Adipose tissue (tissue), 3 donors: Measurements from ENCODE around the gene RADX. TPM values are rescaled to one million over a fixed set of nuclear protein-coding genes. Genes with fewer than 3 reads are reported as not detected.
"Not testable (repeated sequence)": the region's sequence is repeated elsewhere in the genome, so short reads cannot be mapped to it uniquely, and the experiment has no call there.

Experiments
- H3K27ac ChIP-seq: one replicate; pipeline ENCODE4 v1.5.1; 2013; ENCODE audit warnings: low read depth, low read length
- WGBS, 3 donors: extraction: QIAGEN DNeasy Blood & Tissue Kit; methylation state at CpG; one replicate each; pipeline ENCODE4 v1.1.7; 2013; 5-methylcytosine and 5-hydroxymethylcytosine counted together
- polyA plus RNA-seq, 3 donors: library from polyadenylated mRNA; stranded (reverse); fragments of 200-250 nt; gene quantifications; one replicate each; pipeline ENCODE4 v1.2.3, GENCODE V29; 2013
- donor health status: healthy with polysubstance abuse.
- donor health status: Bipolar disorder and iron deficiency.
- donor health status: healthy.

The RADX gene
- polyA plus RNA-seq, 3 donors = 0.34 to 1.2 (median 0.51) TPM

DNA sequence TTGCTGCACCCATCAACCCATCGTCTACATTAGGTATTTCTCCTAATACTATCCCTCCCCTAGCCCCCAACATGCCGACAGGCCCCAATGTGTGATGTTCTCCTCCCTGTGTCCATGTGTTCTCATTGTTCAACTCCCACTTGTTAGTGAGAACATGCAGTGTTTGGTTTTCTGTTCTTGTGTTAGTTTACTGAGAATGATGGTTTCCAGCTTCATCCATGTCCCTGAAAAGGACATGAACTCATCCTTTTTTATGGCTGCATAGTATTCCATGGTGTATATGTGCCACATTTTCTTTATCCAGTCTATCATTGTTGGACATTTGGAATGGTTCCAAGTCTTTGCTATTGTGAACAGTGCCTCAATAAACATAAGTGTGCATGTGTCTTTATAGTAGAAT lies 41.8 kb downstream of the RADX start:
- 82 to 100% (median 88%) methylated on average over 2 of the region's 2 CpGs for WGBS, 3 donors

GRCh38 chrX:106670631-106671030 lies 58.9 kb downstream of the RADX start:
- WGBS, 3 donors = 70 to 88% (median 71%) methylated on average over 1 of the region's 1 CpG
- H3K27ac ChIP-seq = no peak overlapping the region

More for the DNA sequence above, 41.8 kb downstream of the RADX start:
- H3K27ac ChIP-seq = not testable (repeated sequence)

DNA sequence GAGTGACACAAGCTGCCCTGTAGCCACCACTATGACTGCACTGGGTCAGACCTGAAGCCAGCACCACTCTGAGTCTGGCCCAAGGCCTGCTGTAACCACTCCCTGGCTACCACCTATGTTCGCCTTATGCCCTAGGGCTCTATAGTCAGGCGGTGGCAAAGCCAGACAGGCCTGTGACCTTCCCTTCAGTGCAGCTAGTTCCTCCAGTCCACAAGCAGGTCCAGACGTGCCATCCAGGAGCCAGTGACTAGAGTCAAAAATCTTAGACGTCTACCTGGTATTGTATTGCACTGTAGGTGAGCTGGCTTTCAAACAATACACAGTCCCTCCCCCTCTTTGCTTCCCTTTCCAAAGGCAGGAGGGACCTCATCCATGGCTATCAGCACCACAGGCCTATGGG lies 60.7 kb downstream of the RADX start:
- 70 to 93% (median 92%) methylated on average over 4 of the region's 4 CpGs for WGBS, 3 donors

GRCh38 chrX:106680716-106681115 lies 68.9 kb downstream of the RADX start:
- 36 to 71% (median 52%) methylated on average over 2 of the region's 2 CpGs for WGBS, 3 donors

More for the DNA sequence above, 60.7 kb downstream of the RADX start:
- H3K27ac ChIP-seq = no peak overlapping the region

DNA sequence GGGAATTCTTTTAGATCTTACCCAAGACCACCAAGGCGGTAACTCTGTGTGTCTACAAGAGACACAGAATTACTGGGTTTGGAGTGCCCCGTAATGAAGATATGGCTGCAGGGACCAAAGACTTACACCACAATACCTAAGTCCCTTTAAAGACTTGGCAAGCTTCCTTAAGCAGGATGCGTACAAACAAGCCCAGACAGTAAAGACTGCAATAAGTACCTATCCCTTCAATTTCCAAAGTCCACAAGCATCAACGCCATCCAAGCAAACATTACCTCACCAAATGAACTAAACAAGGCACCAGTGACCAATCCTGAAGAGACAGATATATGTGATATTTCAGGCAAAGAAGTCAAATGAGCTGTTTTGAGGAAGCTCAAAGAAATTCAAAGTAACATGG lies 72.4 kb downstream of the RADX start:
- no peak overlapping the region for H3K27ac ChIP-seq
- WGBS, 3 donors = 79 to 96% (median 89%) methylated on average over 4 of the region's 4 CpGs

More at GRCh38 chrX:106680716-106681115, 68.9 kb downstream of the RADX start:
- no peak overlapping the region for H3K27ac ChIP-seq

DNA sequence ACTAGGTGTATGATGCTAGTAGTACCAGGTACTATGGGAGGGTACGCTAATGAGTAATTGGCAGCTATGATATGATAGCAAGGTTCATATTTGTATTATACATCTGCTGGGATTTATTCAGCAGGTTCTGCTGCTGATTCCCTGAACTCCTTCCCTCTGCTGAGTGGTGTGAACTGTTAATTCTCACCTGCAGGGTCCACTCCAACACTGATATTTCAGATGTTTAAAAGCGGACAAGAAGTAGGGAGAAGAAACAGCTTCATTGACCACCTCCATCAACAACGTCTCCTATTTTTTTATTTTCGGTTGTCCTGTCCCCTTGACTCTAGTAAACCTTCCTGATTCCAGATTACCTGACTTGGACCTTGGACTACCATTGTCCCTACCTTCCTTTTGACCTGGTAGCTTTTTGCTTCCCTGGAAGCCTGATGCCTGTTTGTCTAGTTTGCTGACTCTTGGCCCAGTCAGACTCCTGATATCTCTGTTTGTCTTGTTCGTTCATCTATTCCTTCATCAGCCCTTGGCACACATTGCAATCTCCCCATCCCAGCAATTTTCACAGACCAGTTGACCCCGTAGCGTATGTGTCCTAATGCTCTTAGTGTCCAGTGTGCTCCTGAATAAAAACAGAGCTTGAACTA lies 80.8 kb downstream of the RADX start:
- no peak overlapping the region for H3K27ac ChIP-seq
- WGBS, 3 donors = 35 to 82% (median 70%) methylated on average over 7 of the region's 7 CpGs

DNA sequence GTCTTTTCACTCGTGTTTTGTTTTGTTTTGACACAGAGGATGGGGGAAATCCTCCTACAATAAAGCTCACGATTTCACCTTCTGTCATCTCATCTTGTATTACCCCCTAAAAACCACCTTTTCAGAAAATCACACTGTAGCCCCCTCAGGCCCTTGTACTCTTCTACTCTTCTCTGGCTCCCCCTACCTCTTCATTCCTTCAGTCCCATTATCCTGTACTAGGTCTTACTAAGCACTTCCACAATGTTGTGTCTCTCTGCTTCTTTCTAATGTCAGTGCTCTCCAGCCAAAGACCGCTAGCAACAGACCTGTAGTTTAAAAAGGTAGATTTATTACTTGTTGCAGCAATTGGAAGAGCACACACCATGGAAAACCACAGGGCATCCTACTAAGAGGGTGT lies 84.7 kb downstream of the RADX start:
- 51 to 81% (median 67%) methylated on average over 3 of the region's 3 CpGs for WGBS, 3 donors
- no peak overlapping the region for H3K27ac ChIP-seq

DNA sequence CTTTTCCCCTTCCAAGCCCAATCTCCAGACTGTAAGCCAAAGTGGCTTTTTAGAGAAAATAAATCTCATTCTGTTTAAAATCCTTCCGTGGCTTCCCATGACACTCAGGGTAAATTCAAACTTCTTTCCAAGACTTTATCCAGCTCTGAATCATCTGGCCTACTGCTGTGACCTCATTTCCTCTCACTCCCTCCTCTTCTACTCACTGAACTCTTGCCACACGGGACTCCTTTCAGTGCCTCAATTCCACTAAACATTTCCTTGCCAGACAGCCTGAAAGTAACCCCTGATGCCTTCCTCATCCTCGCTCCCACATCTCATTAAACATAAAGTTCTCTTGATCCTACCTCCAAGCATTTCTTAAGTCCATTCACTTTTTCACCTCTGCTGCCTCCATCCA lies 86.9 kb downstream of the RADX start:
- 53 to 85% (median 61%) methylated on average over 3 of the region's 3 CpGs for WGBS, 3 donors
- no peak overlapping the region for H3K27ac ChIP-seq

DNA sequence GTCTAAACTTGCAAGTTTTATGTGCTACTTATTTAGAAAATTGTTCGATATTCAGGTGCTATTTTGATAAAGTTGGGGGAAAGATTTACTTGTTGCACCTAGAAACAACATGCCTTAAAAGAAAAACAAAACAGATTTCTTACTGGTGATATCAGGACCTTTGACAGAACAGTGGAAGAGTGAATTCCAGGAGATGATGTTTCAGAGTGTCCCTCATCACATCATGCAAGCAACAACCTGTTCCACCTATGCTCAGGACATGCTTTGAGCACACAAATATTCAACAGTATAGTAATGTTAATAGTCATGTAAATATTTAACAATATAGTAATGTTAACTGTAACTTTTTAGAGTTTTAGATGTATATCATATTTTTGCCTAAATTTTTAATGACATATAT lies 90.9 kb downstream of the RADX start:
- 55 to 70% (median 64%) methylated on average over 1 of the region's 1 CpG for WGBS, 3 donors
- H3K27ac ChIP-seq = no peak overlapping the region

DNA sequence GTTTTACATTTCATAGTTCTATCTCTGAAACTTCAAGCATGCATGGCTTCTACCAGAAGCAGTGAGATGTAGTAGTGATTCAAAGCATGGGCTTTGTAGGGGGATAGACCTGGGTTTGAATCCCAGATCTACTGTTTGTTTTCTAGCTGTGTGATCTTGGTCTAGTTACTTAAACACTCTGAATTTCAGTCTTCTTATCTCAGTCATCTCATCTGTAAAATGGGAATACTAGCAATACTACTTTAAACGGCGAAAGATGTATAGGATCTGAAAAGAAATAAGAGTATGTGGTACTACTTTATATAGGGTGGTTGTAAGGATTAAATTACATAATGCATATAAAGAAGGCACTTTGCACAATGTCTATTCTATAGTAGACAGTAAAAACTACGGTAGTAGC lies 94.7 kb downstream of the RADX start:
- no peak overlapping the region for H3K27ac ChIP-seq
- 89 to 98% (median 91%) methylated on average over 3 of the region's 3 CpGs for WGBS, 3 donors

- no peak overlapping the region for H3K27ac ChIP-seq
- WGBS, 3 donors = 56 to 62% (median 59%) methylated on average over 3 of the region's 3 CpGs
Measured at GRCh38 chrX:106707771-106708454, 96.1 kb downstream of the RADX start.

- no peak overlapping the region for H3K27ac ChIP-seq
Measured at GRCh38 chrX:106710771-106711170, 99.0 kb downstream of the RADX start.

DNA sequence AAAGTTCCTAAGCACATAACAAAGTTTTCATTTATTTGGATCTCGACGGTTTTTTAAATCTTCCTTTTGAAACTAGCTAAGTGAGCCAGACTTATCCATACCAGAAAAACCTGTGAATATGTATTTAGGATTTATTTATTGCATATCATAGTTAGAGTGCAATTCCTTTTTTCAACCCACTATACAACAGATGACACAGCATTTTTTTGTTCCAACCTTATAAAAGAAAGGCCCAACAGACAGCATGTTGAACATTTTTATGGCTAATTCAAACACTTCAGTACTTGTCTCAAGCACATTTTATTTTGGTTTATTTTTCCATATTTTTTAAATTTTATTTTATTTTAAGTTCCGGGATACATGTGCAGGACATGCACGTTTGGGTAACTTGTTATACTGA lies 99.6 kb downstream of the RADX start:
- no peak overlapping the region for H3K27ac ChIP-seq
- WGBS, 3 donors = 68 to 92% (median 82%) methylated on average over 4 of the region's 4 CpGs

GRCh38 chrX:106716004-106716403 lies 104.2 kb downstream of the RADX start:
- H3K27ac ChIP-seq = no peak overlapping the region
- 43 to 73% (median 63%) methylated on average over 1 of the region's 1 CpG for WGBS, 3 donors

DNA sequence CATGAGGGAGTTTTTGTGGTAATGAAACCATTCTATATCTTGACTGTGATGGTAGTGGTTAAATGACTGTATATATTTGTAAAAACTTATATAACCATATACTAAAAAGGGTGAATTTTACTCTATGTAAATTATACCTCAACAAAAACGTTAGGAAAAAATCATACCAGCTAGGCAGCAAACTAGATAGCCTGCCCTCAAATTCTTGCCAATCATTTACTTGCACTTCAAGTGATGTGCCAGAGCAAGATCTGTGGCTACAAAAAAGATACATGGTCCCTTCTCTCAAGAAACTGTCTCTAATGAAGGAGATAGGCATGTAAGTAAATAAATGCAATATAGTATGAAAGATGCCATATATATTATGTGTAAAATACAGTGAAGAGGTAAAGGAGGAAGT lies 104.7 kb downstream of the RADX start:
- H3K27ac ChIP-seq = no peak overlapping the region

DNA sequence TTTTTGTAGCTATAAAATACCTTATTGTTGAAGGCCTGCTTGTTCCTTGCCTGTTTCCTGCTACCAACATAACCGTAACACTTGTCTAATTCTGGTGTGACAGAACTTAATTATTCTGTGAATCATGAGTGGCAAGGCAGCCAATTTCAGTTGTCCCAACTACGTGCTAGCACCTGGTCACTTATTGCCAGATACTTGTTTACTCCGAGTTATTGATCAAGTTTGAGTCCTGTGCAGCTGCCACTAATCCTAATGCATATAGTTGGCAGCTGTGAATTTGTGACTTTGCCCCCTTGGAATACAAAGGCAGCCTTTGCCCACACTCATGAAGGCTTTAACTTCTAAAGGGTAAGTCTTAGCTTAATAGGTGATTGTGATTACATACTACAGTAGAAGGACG lies 106.9 kb downstream of the RADX start:
- 22 to 73% (median 62%) methylated on average over 4 of the region's 4 CpGs for WGBS, 3 donors

More for the DNA sequence above, 104.7 kb downstream of the RADX start:
- WGBS, 3 donors = 14 to 43% (median 31%) methylated on average over 1 of the region's 1 CpG

GRCh38 chrX:106725931-106726330 lies 114.2 kb downstream of the RADX start:
- WGBS, 3 donors = 2 to 23% (median 11%) methylated on average over 8 of the region's 8 CpGs
- no peak overlapping the region for H3K27ac ChIP-seq

More for the DNA sequence above, 106.9 kb downstream of the RADX start:
- no peak overlapping the region for H3K27ac ChIP-seq

DNA sequence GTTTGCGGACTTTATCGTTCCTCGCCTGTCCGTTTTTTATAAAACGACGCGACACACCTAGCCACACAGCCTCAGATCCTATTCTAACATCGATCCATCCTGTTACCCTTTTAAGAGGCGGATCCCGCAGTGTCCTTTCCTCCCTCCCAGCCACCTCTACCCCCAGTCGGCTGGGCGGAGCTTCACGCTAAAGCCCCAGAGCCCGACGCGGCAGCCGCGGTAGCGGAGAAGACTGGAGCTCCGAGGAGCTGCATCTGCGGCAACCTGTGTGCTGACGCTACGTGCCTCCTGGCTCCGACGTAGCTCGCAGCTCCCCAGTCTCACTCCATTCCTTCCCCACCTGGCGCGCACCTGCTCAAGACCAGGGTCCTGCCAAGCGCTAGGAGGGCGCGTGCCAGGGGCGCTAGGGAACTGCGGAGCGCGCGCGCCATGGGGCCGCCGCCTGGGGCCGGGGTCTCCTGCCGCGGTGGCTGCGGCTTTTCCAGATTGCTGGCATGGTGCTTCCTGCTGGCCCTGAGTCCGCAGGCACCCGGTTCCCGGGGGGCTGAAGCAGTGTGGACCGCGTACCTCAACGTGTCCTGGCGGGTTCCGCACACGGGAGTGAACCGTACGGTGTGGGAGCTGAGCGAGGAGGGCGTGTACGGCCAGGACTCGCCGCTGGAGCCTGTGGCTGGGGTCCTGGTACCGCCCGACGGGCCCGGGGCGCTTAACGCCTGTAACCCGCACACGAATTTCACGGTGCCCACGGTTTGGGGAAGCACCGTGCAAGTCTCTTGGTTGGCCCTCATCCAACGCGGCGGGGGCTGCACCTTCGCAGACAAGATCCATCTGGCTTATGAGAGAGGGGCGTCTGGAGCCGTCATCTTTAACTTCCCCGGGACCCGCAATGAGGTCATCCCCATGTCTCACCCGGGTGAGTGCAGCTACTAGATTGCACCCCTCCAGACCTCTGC lies 115.0 kb downstream of the RADX start, which contains the start of gene RNF128:
TSS of gene RNF128 (plus strand) at position 217 of the 953 bp plus-strand sequence. CDS start at position 430, 213 bp downstream.
- 2 to 25% (median 2%) methylated on average over 53 to 79 of the region's 79 CpGs for WGBS, 3 donors
- H3K27ac ChIP-seq = no peak within 1 kb of the TSS

- no peak overlapping the region for H3K27ac ChIP-seq
- 26 to 86% (median 64%) methylated on average over 2 of the region's 2 CpGs for WGBS, 3 donors
Measured at GRCh38 chrX:106728337-106728736, 116.6 kb downstream of the RADX start.
